Epithelial cell of prostate (primary cell): ENCODE results near the gene CELA2A.
"Not testable (repeated sequence)": the region's sequence is repeated elsewhere in the genome, so short reads cannot be mapped to it uniquely, and the experiment has no call there.

Experiments
- DNase-seq: peaks from one replicate; pipeline ENCODE4 v3.0.0-alpha.2; 2011; ENCODE audit warnings: low read depth, low spot score
- H3K27ac ChIP-seq: fragments of 450-650 bp; 2 replicates; pipeline ENCODE4 v1.5.1; 2017; ENCODE audit warnings: mild to moderate bottlenecking

CELA2A gene

GRCh38 chr1:15424146-15424667 is 32.3 kb upstream of the CELA2A start:
- H3K27ac ChIP-seq = no peak overlapping the region
- no peak for DNase-seq

GRCh38 chr1:15424981-15425380 is 31.6 kb upstream of the CELA2A start:
- DNase-seq = no peak
- no peak overlapping the region for H3K27ac ChIP-seq

- DNase-seq = no peak
- no peak overlapping the region for H3K27ac ChIP-seq
These were observed 31.0 kb upstream of the CELA2A start for GRCh38 chr1:15425521-15425920.

- DNase-seq = no peak
- peak overlapping the region; percentile 35 for H3K27ac ChIP-seq
These were observed 30.6 kb upstream of the CELA2A start for GRCh38 chr1:15425958-15426357.

- DNase-seq = no peak
- H3K27ac ChIP-seq = peak overlapping the region; percentile 35
These were observed 29.8 kb upstream of the CELA2A start for GRCh38 chr1:15426492-15427279.

- H3K27ac ChIP-seq = peak overlapping the region; percentile 35
- DNase-seq = no peak
These were observed 29.3 kb upstream of the CELA2A start for GRCh38 chr1:15427280-15427666.

GRCh38 chr1:15428252-15428651 is 28.3 kb upstream of the CELA2A start:
- not testable (repeated sequence) for DNase-seq, H3K27ac ChIP-seq

- DNase-seq = no peak
- peak overlapping the region; percentile 3 for H3K27ac ChIP-seq
These were observed 27.6 kb upstream of the CELA2A start for GRCh38 chr1:15428815-15429435.

GRCh38 chr1:15429701-15430149 is 26.8 kb upstream of the CELA2A start:
- H3K27ac ChIP-seq = peak overlapping the region; percentile 3
- no peak for DNase-seq

GRCh38 chr1:15430787-15431570 is 25.6 kb upstream of the CELA2A start:
- no peak overlapping the region for H3K27ac ChIP-seq
- DNase-seq = no peak

GRCh38 chr1:15431571-15431948 is 25.0 kb upstream of the CELA2A start:
- H3K27ac ChIP-seq = no peak overlapping the region
- DNase-seq = no peak

- DNase-seq = no peak
- peak overlapping the region; percentile 24 for H3K27ac ChIP-seq
These were observed 24.2 kb upstream of the CELA2A start for GRCh38 chr1:15432324-15432723.

GRCh38 chr1:15433471-15433870 is 23.1 kb upstream of the CELA2A start:
- no peak for DNase-seq
- peak overlapping the region; percentile 24 for H3K27ac ChIP-seq

GRCh38 chr1:15434739-15435138 is 21.8 kb upstream of the CELA2A start:
- DNase-seq, H3K27ac ChIP-seq: not testable (repeated sequence)

GRCh38 chr1:15435239-15436077 is 21.1 kb upstream of the CELA2A start:
- DNase-seq = no peak
- H3K27ac ChIP-seq = no peak overlapping the region

GRCh38 chr1:15436881-15437442 is 19.6 kb upstream of the CELA2A start:
- no peak for DNase-seq
- no peak overlapping the region for H3K27ac ChIP-seq

- DNase-seq = no peak
- H3K27ac ChIP-seq = no peak overlapping the region
These were observed 17.2 kb upstream of the CELA2A start for GRCh38 chr1:15439325-15439724.

- H3K27ac ChIP-seq = no peak overlapping the region
- no peak for DNase-seq
These were observed 16.2 kb upstream of the CELA2A start for GRCh38 chr1:15440357-15440756.

- DNase-seq = no peak
- no peak overlapping the region for H3K27ac ChIP-seq
These were observed 15.3 kb upstream of the CELA2A start for GRCh38 chr1:15441247-15441646.

GRCh38 chr1:15442119-15442518 is 14.4 kb upstream of the CELA2A start:
- H3K27ac ChIP-seq = no peak overlapping the region
- DNase-seq = no peak
